HEK293 (cell line): Measurements from ENCODE around the gene CLEC16A.

Experiments used
- CTCF ChIA-PET: fragments of 350-600 bp; formaldehyde crosslinking; extraction: SDS; loops from one replicate; lab custom pipeline; 2021; ENCODE audit warnings: antibody characterized with exemption; lab: Yijun Ruan, JAX
- POLR2A ChIA-PET: fragments of 300-600 bp; formaldehyde crosslinking; extraction: SDS; loops from one replicate; lab custom pipeline; 2020; ENCODE audit warnings: antibody characterized with exemption, inconsistent platforms; lab: Yijun Ruan, JAX
- H3K27ac ChIP-seq: fragments of 200-500 bp; sonication (Bioruptor generic); 2 replicates; pipeline ENCODE4 v1.5.1; 2014; ENCODE audit warnings: low read depth, low read length, control low read depth, inconsistent platforms; ENCODE audit errors: extremely low read depth
- H3K36me3 ChIP-seq, 2 experiments: fragments of 200-500 bp in 1 of 2; sonication (Bioruptor generic) in 1 of 2; 1 replicate in 1 of 2; 2 replicates in 1 of 2; pipeline ENCODE4 v1.5.1; 2014 to 2017; ENCODE audit warnings: inconsistent platforms in 2 of 2, low read length in 2 of 2; ENCODE audit not compliant: control insufficient read depth in 2 of 2, insufficient read depth in 1 of 2
- H3K4me1 ChIP-seq: fragments of 200-500 bp; sonication (Bioruptor generic); 2 replicates; pipeline ENCODE4 v1.5.1; 2014; ENCODE audit warnings: mild to moderate bottlenecking, low read length, inconsistent platforms; ENCODE audit not compliant: control insufficient read depth, insufficient read depth
- H3K4me3 ChIP-seq: 2 replicates; pipeline ENCODE4 v1.5.1; 2011; ENCODE audit warnings: low read depth, mild to moderate bottlenecking, control low read depth, low read length, moderate library complexity
- H3K9me3 ChIP-seq: fragments of 200-500 bp; sonication (Bioruptor generic); 2 replicates; pipeline ENCODE4 v1.5.1; 2014; ENCODE audit warnings: low read depth, low read length, inconsistent platforms; ENCODE audit not compliant: control insufficient read depth, insufficient read depth
- AEBP2 ChIP-seq: fragments of 450-650 bp; formaldehyde crosslinking; IDR thresholded peaks from 2 replicates; pipeline ENCODE4 v1.5.1; 2016; ENCODE audit warnings: missing biosample characterization, missing genetic modification characterization, borderline replicate concordance
- ATF2 ChIP-seq: fragments of 450-650 bp; formaldehyde crosslinking; IDR thresholded peaks from 2 replicates; pipeline ENCODE4 v1.5.1; 2016; ENCODE audit warnings: missing biosample characterization, missing genetic modification characterization, low read depth
- BCL11A ChIP-seq: fragments of 450-650 bp; formaldehyde crosslinking; IDR thresholded peaks from 2 replicates; pipeline ENCODE4 v1.5.1; 2016; ENCODE audit warnings: low read depth, missing biosample characterization, missing genetic modification characterization
- ELK4 ChIP-seq: IDR thresholded peaks from 2 replicates; pipeline ENCODE4 v1.6.1; 2011; ENCODE audit warnings: mild to moderate bottlenecking, low read depth, low read length, borderline replicate concordance
- FEZF1 ChIP-seq: fragments of 450-650 bp; formaldehyde crosslinking; IDR thresholded peaks from 2 replicates; pipeline ENCODE4 v1.5.1; 2016; ENCODE audit warnings: missing biosample characterization, missing genetic modification characterization
- IKZF3 ChIP-seq: fragments of 450-650 bp; IDR thresholded peaks from 2 replicates; pipeline ENCODE4 v1.5.0; 2018; ENCODE audit warnings: missing biosample characterization, mild to moderate bottlenecking, missing genetic modification characterization, moderate library complexity
- KLF10 ChIP-seq: fragments of 450-650 bp; IDR thresholded peaks from 2 replicates; pipeline ENCODE4 v1.5.1; 2018; ENCODE audit warnings: missing biosample characterization, mild to moderate bottlenecking, missing genetic modification characterization
- MYNN ChIP-seq: fragments of 450-650 bp; formaldehyde crosslinking; IDR thresholded peaks from 2 replicates; pipeline ENCODE4 v1.5.1; 2016; ENCODE audit warnings: missing biosample characterization, missing genetic modification characterization, borderline replicate concordance
- OSR2 ChIP-seq: fragments of 450-650 bp; formaldehyde crosslinking; IDR thresholded peaks from 2 replicates; pipeline ENCODE4 v1.5.1; 2016; ENCODE audit warnings: missing biosample characterization, missing genetic modification characterization
- WT1 ChIP-seq: fragments of 450-650 bp; formaldehyde crosslinking; IDR thresholded peaks from 2 replicates; pipeline ENCODE4 v1.5.1; 2016; ENCODE audit warnings: missing biosample characterization, missing genetic modification characterization
- ZBTB8A ChIP-seq: fragments of 450-650 bp; formaldehyde crosslinking; IDR thresholded peaks from 2 replicates; pipeline ENCODE4 v1.5.1; 2016; ENCODE audit warnings: missing biosample characterization, missing genetic modification characterization
- ZFP41 ChIP-seq: fragments of 450-650 bp; formaldehyde crosslinking; IDR thresholded peaks from 2 replicates; pipeline ENCODE4 v1.5.1; 2016; ENCODE audit warnings: missing biosample characterization, missing genetic modification characterization, borderline replicate concordance
- ZFP69B ChIP-seq: fragments of 450-650 bp; formaldehyde crosslinking; IDR thresholded peaks from 2 replicates; pipeline ENCODE4 v1.5.1; 2016; ENCODE audit warnings: missing biosample characterization, missing genetic modification characterization
- ZNF16 ChIP-seq: fragments of 450-650 bp; formaldehyde crosslinking; IDR thresholded peaks from 2 replicates; pipeline ENCODE4 v1.5.1; 2016; ENCODE audit warnings: low read depth, missing biosample characterization, missing genetic modification characterization
- ZNF18 ChIP-seq: fragments of 450-650 bp; formaldehyde crosslinking; IDR thresholded peaks from 2 replicates; pipeline ENCODE4 v1.5.1; 2016; ENCODE audit warnings: missing biosample characterization, missing genetic modification characterization
- ZNF23 ChIP-seq: fragments of 450-650 bp; formaldehyde crosslinking; IDR thresholded peaks from 2 replicates; pipeline ENCODE4 v1.5.1; 2016; ENCODE audit warnings: missing biosample characterization, missing genetic modification characterization, borderline replicate concordance
- ZNF426 ChIP-seq: fragments of 450-650 bp; formaldehyde crosslinking; IDR thresholded peaks from 2 replicates; pipeline ENCODE4 v1.5.1; 2017; ENCODE audit warnings: missing biosample characterization, missing genetic modification characterization, mild to moderate bottlenecking, inconsistent platforms, moderate library complexity
- ZNF48 ChIP-seq: fragments of 450-650 bp; formaldehyde crosslinking; IDR thresholded peaks from 2 replicates; pipeline ENCODE4 v1.5.1; 2016; ENCODE audit warnings: missing biosample characterization, missing genetic modification characterization
- ZNF510 ChIP-seq: fragments of 450-650 bp; formaldehyde crosslinking; IDR thresholded peaks from 2 replicates; pipeline ENCODE4 v1.5.1; 2018; ENCODE audit warnings: mild to moderate bottlenecking, missing genetic modification characterization, missing biosample characterization; ENCODE audit not compliant: insufficient replicate concordance
- ZNF580 ChIP-seq: fragments of 450-650 bp; formaldehyde crosslinking; IDR thresholded peaks from 2 replicates; pipeline ENCODE4 v1.5.1; 2016; ENCODE audit warnings: missing biosample characterization, missing genetic modification characterization
- ZNF677 ChIP-seq: fragments of 450-650 bp; IDR thresholded peaks from 2 replicates; pipeline ENCODE4 v1.5.0; 2018; ENCODE audit warnings: missing biosample characterization, mild to moderate bottlenecking, missing genetic modification characterization, moderate library complexity
- ZNF704 ChIP-seq: fragments of 450-650 bp; formaldehyde crosslinking; IDR thresholded peaks from 2 replicates; pipeline ENCODE4 v1.5.1; 2016; ENCODE audit warnings: missing biosample characterization, missing genetic modification characterization
- ZNF76 ChIP-seq: fragments of 450-650 bp; formaldehyde crosslinking; IDR thresholded peaks from 2 replicates; pipeline ENCODE4; 2016; ENCODE audit warnings: low read depth, missing biosample characterization, missing genetic modification characterization, borderline replicate concordance
- ZNF768 ChIP-seq: fragments of 450-650 bp; formaldehyde crosslinking; IDR thresholded peaks from 2 replicates; pipeline ENCODE4 v1.5.1; 2018; ENCODE audit warnings: missing biosample characterization, mild to moderate bottlenecking, missing genetic modification characterization
- ZNF837 ChIP-seq: fragments of 450-650 bp; formaldehyde crosslinking; IDR thresholded peaks from 2 replicates; pipeline ENCODE4 v1.5.1; 2016; ENCODE audit warnings: missing biosample characterization, missing genetic modification characterization
- ZSCAN30 ChIP-seq: fragments of 450-650 bp; IDR thresholded peaks from 2 replicates; pipeline ENCODE4 v1.5.1; 2018; ENCODE audit warnings: missing biosample characterization, mild to moderate bottlenecking, missing genetic modification characterization, moderate library complexity
- ZSCAN4 ChIP-seq: fragments of 450-650 bp; formaldehyde crosslinking; IDR thresholded peaks from 2 replicates; pipeline ENCODE4 v1.5.1; 2017; ENCODE audit warnings: missing biosample characterization, missing genetic modification characterization

Gene CLEC16A

GRCh38 chr16:11173426-11173825, 229.1 kb downstream of the CLEC16A start:
- peaks cover 0 to 7% of the 10 kb centered on the region in 2 experiments; a peak in 1 of 3 replicates for H3K36me3 ChIP-seq
- POLR2A ChIA-PET: no interaction called here
- no peaks in the 10 kb centered on the region for H3K4me1 ChIP-seq
- H3K27ac ChIP-seq: no peak overlapping the region
- no peaks in the 10 kb centered on the region for H3K9me3 ChIP-seq
- no peak overlapping the region for H3K4me3 ChIP-seq
- CTCF ChIA-PET: interaction anchor here (0.5 kb wide), 1 partner anchor 19 kb away, joined by 6 read pairs; no protein-coding TSS in a partner anchor
- no peak for TF ChIP-seq FEZF1 (tag by site-specific recombination)
- TF ChIP-seq ZNF677 (tag by site-specific recombination): no peak
- no peak for TF ChIP-seq ZSCAN4
- no peak for TF ChIP-seq ZSCAN30
- TF ChIP-seq ZNF768 (tag by site-specific recombination): no peak
- TF ChIP-seq ZFP69B (tag by site-specific recombination): no peak
- TF ChIP-seq ZNF76 (tag by site-specific recombination): no peak
- TF ChIP-seq ZNF426: no peak
- TF ChIP-seq MYNN: no peak
- no peak for TF ChIP-seq ATF2 (tag by site-specific recombination)
- no peak for TF ChIP-seq ELK4
- TF ChIP-seq ZFP41 (tag by site-specific recombination): no peak
- no peak for TF ChIP-seq WT1 (tag by site-specific recombination)
- no peak for TF ChIP-seq OSR2 (tag by site-specific recombination)
- no peak for TF ChIP-seq BCL11A
- TF ChIP-seq KLF10 (tag by site-specific recombination): no peak
- TF ChIP-seq, all 188 proteins: peak for 0

- Histone ChIP-seq H3K27ac (no peak overlapping the region), H3K4me1 (no peaks in the 10 kb centered on the region), H3K9me3 (no peaks in the 10 kb centered on the region), H3K4me3 (no peak overlapping the region), H3K36me3 (peaks cover 0 to 7% of the 10 kb centered on the region in 2 experiments; a peak in 1 of 3 replicates)
- ChIA-PET CTCF (no interaction called here), POLR2A (no interaction called here)
- TF ChIP-seq ZNF18 (tag by site-specific recombination): no peak
- no peak for TF ChIP-seq ZNF704
- TF ChIP-seq IKZF3 (tag by site-specific recombination): no peak
- TF ChIP-seq AEBP2: no peak
- no peak for TF ChIP-seq ZNF580 (tag by site-specific recombination)
- no peak for TF ChIP-seq ZNF510 (tag by site-specific recombination)
- TF ChIP-seq ZNF837 (tag by site-specific recombination): no peak
- no peak for TF ChIP-seq ZNF48 (tag by site-specific recombination)
- no peak for TF ChIP-seq OSR2 (tag by site-specific recombination)
- TF ChIP-seq MYNN: no peak
- TF ChIP-seq ZNF16: no peak
- no peak for TF ChIP-seq ZNF23 (tag by site-specific recombination)
- no peak for TF ChIP-seq ZBTB8A
These were observed 229.8 kb downstream of the CLEC16A start for GRCh38 chr16:11174141-11174540.
